HTERT RPE-1 (cell line): ENCODE measurements around the gene SMYD1.

Experiments
- in situ Hi-C: fragments of 300-500 bp; cut with MboI; formaldehyde crosslinking; loops from 4 replicates; pipeline ENCODE4 v1.14.3; 2020; ENCODE audit warnings: low sequenced_read_pairs

Gene SMYD1

GRCh38 chr2:88055371-88056128, 12.1 kb upstream of the SMYD1 start, which contains the start of gene KRCC1:
KRCC1 (minus strand) TSS chr2:88055783; CDS start chr2:88028563, 27,220 bp downstream.
- in situ Hi-C loops: no loop called here

GRCh38 chr2:88057437-88057844, 10.2 kb upstream of the SMYD1 start:
- in situ Hi-C loops: no loop called here

- in situ Hi-C loops: no loop called here
Observed at GRCh38 chr2:88058191-88058590, 9.4 kb upstream of the SMYD1 start.

- in situ Hi-C loops: no loop called here
Observed at GRCh38 chr2:88059979-88060906, 7.4 kb upstream of the SMYD1 start.

GRCh38 chr2:88060907-88061275, 6.7 kb upstream of the SMYD1 start:
- in situ Hi-C loops: no loop called here

GRCh38 chr2:88061295-88061694, 6.3 kb upstream of the SMYD1 start:
- in situ Hi-C loops: no loop called here

GRCh38 chr2:88066543-88066942, 1.1 kb upstream of the SMYD1 start:
- in situ Hi-C loops: no loop called here

- in situ Hi-C loops: no loop called here
Observed at GRCh38 chr2:88067189-88067588, 436 bp upstream of the SMYD1 start.

GRCh38 chr2:88068044-88068443, 419 bp downstream of the SMYD1 start:
- in situ Hi-C loops: no loop called here

- in situ Hi-C loops: no loop called here
Observed at GRCh38 chr2:88069117-88069516, 1.5 kb downstream of the SMYD1 start.

- in situ Hi-C loops: no loop called here
Observed at GRCh38 chr2:88070055-88070454, 2.4 kb downstream of the SMYD1 start.

- in situ Hi-C loops: no loop called here
Observed at GRCh38 chr2:88071365-88071764, 3.7 kb downstream of the SMYD1 start.

- in situ Hi-C loops: no loop called here
Observed at GRCh38 chr2:88074150-88074549, 6.5 kb downstream of the SMYD1 start.

GRCh38 chr2:88074854-88075292, 7.2 kb downstream of the SMYD1 start:
- in situ Hi-C loops: no loop called here

- in situ Hi-C loops: no loop called here
Observed at GRCh38 chr2:88077080-88077479, 9.5 kb downstream of the SMYD1 start.

GRCh38 chr2:88078643-88079172, 11.1 kb downstream of the SMYD1 start:
- in situ Hi-C loops: no loop called here

GRCh38 chr2:88080545-88080944, 12.9 kb downstream of the SMYD1 start:
- in situ Hi-C loops: no loop called here

GRCh38 chr2:88081924-88082608, 14.4 kb downstream of the SMYD1 start:
- in situ Hi-C loops: no loop called here

- in situ Hi-C loops: no loop called here
Observed at GRCh38 chr2:88082781-88083180, 15.2 kb downstream of the SMYD1 start.

GRCh38 chr2:88085099-88085498, 17.5 kb downstream of the SMYD1 start:
- in situ Hi-C loops: no loop called here

- in situ Hi-C loops: no loop called here
Observed at GRCh38 chr2:88085602-88086001, 18.0 kb downstream of the SMYD1 start.
